ENCODE results near the gene CDYL2. TPM values are rescaled to one million over a fixed set of nuclear protein-coding genes. Genes with fewer than 3 reads are reported as not detected.

CDYL2 gene
- total RNA-seq, 1 experiment from 2014 or later: 7.6 TPM

DNA sequence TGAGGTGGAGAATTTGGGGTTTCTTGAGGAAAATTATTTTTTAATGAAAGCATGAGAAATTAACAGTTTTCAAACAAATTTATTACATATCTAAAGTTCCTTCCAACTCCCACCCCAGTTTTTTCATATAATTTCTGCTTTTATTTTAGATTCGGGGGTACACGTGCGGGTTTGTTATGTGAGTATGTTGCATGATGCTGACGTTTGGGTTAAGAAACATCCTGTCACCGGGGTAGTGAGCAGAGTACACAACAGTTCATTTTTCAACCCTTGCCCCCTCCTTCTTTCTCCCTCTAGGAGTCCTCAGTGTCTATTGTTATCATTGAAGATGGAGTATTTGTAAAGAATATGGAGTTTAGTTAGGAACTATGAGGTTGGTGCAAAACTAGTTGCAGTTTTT, 31.8 kb upstream of the CDYL2 start:
- Histone ChIP-seq H3K36me3 (ENCODE audit: low read depth, low read length) (no peaks in the 10 kb centered on the region), H3K9ac (ENCODE audit: low read length) (peak overlapping the region; percentile 100), H3F3A (ENCODE audit: low read length, unreplicated experiment) (peaks cover 15% of the 10 kb centered on the region), H3K4me3 (ENCODE audit: low read length) (no peak overlapping the region), H3K4me1 (ENCODE audit: insufficient read depth, low read length) (peaks cover 28% of the 10 kb centered on the region), H3K4me2 (ENCODE audit: low read length) (peak overlapping the region; percentile 83), H3K9me3 (ENCODE audit: low read length) (peaks cover 5% of the 10 kb centered on the region; the same call in 1 of the 2 replicates), H3K79me2 (ENCODE audit: low read length) (no peaks in the 10 kb centered on the region), H3K9me2 (replicated peaks; ENCODE audit: low read length) (no peaks in the 10 kb centered on the region), H4K20me1 (ENCODE audit: low read length) (no peaks in the 10 kb centered on the region), H3K27ac (ENCODE audit: low read length) (peak overlapping the region; percentile 100), H2AFZ (ENCODE audit: low read length) (peak overlapping the region; percentile 30; the same call in 1 of the 2 replicates), H3K27me3 (ENCODE audit: low read length) (no peaks in the 10 kb centered on the region)
- TF ChIP-seq, protein P1, sequence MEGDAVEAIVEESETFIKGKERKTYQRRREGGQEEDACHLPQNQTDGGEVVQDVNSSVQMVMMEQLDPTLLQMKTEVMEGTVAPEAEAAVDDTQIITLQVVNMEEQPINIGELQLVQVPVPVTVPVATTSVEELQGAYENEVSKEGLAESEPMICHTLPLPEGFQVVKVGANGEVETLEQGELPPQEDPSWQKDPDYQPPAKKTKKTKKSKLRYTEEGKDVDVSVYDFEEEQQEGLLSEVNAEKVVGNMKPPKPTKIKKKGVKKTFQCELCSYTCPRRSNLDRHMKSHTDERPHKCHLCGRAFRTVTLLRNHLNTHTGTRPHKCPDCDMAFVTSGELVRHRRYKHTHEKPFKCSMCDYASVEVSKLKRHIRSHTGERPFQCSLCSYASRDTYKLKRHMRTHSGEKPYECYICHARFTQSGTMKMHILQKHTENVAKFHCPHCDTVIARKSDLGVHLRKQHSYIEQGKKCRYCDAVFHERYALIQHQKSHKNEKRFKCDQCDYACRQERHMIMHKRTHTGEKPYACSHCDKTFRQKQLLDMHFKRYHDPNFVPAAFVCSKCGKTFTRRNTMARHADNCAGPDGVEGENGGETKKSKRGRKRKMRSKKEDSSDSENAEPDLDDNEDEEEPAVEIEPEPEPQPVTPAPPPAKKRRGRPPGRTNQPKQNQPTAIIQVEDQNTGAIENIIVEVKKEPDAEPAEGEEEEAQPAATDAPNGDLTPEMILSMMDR (conservative IDR thresholded peaks at IDR 0.05; ENCODE audit: low read depth, low read length): no peak
- no peak for TF ChIP-seq EZH2phosphoT487 (IDR thresholded peaks at IDR 0.05; ENCODE audit: borderline replicate concordance, low read length)
- TF ChIP-seq EZH2 (IDR thresholded peaks at IDR 0.05; ENCODE audit: low read length, unreplicated experiment): no peak
- POLR2A ChIA-PET (ENCODE audit: unreplicated experiment): interaction anchor here (0.6 kb wide), 1 partner anchor 88 kb away, joined by 5 read pairs; no protein-coding TSS in a partner anchor
- DNase-seq (peak; percentile 4), ATAC-seq (no peak)
- intact Hi-C loops (cut with micrococcal nuclease): loop anchor here (5.0 kb wide), 1 partner anchor 171 kb away; the partner anchor contains the start of genes CENPN and CMC2
- BruUV-seq (replicated peaks): no TSS peak
- CTCF ChIA-PET: interaction anchor here (0.6 kb wide), 1 partner anchor 370 kb away, joined by 11 read pairs; no protein-coding TSS in a partner anchor

DNA sequence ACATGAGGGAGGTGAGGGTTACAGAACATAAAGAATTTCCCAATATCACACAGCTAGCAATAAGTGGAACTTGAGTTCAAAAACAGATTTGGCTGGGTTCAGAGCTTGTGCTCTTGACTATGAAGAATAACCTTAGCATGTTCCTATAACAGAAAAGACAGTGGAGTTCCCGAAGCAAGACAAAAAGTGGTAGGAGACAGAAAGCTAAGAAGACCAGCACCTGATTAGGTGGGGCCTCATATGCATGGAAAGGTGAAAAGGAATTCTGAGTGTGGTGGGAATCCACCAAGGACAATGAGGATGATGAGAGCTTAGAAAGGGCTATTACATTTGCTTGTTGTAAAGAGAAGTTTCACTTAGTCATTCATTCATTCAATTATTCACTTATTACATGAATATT, 26.6 kb upstream of the CDYL2 start:
- Histone ChIP-seq H3K9me3 (ENCODE audit: low read length) (no peaks in the 10 kb centered on the region), H3K9me2 (replicated peaks; ENCODE audit: low read length) (no peaks in the 10 kb centered on the region), H3F3A (ENCODE audit: low read length, unreplicated experiment) (no peaks in the 10 kb centered on the region), H3K4me2 (ENCODE audit: low read length) (no peak overlapping the region), H3K4me3 (ENCODE audit: low read length) (no peak overlapping the region), H3K79me2 (ENCODE audit: low read length) (no peaks in the 10 kb centered on the region), H3K27ac (ENCODE audit: low read length) (no peak overlapping the region), H2AFZ (ENCODE audit: low read length) (no peak overlapping the region), H3K27me3 (ENCODE audit: low read length) (no peaks in the 10 kb centered on the region), H4K20me1 (ENCODE audit: low read length) (no peaks in the 10 kb centered on the region), H3K4me1 (ENCODE audit: insufficient read depth, low read length) (peaks cover 4% of the 10 kb centered on the region), H3K36me3 (ENCODE audit: low read depth, low read length) (no peaks in the 10 kb centered on the region), H3K9ac (ENCODE audit: low read length) (no peak overlapping the region)
- no TSS peak for BruUV-seq (replicated peaks)
- ChIA-PET CTCF (no interaction called here), POLR2A (ENCODE audit: unreplicated experiment) (no interaction called here)
- DNase-seq (no peak), ATAC-seq (no peak)
- intact Hi-C loops (cut with micrococcal nuclease): no loop called here
- TF ChIP-seq, protein P1 (conservative IDR thresholded peaks at IDR 0.05; ENCODE audit: low read depth, low read length): no peak
- TF ChIP-seq EZH2phosphoT487 (IDR thresholded peaks at IDR 0.05; ENCODE audit: borderline replicate concordance, low read length) (no peak), EZH2 (IDR thresholded peaks at IDR 0.05; ENCODE audit: low read length, unreplicated experiment) (no peak)

DNA sequence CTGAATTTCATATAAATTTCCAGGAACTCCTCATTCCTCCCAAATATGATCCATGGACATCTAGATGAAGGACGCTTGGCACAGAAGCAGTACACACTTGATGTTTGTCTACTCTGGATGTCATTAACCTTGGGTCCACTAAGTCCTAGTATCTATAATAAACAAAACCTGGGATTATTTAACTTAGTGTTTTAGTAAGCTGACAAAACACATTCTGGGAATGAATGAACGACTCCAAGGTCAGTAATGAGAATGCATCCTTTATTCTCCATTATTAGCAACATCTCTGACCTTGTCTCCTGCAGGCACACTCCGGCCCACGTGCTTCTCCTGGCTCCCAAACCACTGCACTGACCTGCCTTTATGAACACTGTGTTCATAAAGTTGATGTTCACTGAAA, 24.1 kb upstream of the CDYL2 start:
- intact Hi-C loops (cut with micrococcal nuclease): no loop called here
- Histone ChIP-seq H3K27me3 (ENCODE audit: low read length) (no peaks in the 10 kb centered on the region), H3K4me3 (ENCODE audit: low read length) (no peak overlapping the region), H3K36me3 (ENCODE audit: low read depth, low read length) (no peaks in the 10 kb centered on the region), H3K4me1 (ENCODE audit: insufficient read depth, low read length) (no peaks in the 10 kb centered on the region), H3K4me2 (ENCODE audit: low read length) (no peak overlapping the region), H3K27ac (ENCODE audit: low read length) (no peak overlapping the region), H3K9me3 (ENCODE audit: low read length) (no peaks in the 10 kb centered on the region), H2AFZ (ENCODE audit: low read length) (no peak overlapping the region), H3K79me2 (ENCODE audit: low read length) (no peaks in the 10 kb centered on the region), H3F3A (ENCODE audit: low read length, unreplicated experiment) (no peaks in the 10 kb centered on the region), H4K20me1 (ENCODE audit: low read length) (no peaks in the 10 kb centered on the region), H3K9ac (ENCODE audit: low read length) (no peak overlapping the region), H3K9me2 (replicated peaks; ENCODE audit: low read length) (no peaks in the 10 kb centered on the region)
- POLR2A ChIA-PET (ENCODE audit: unreplicated experiment): no interaction called here
- TF ChIP-seq, protein P1 (conservative IDR thresholded peaks at IDR 0.05; ENCODE audit: low read depth, low read length): no peak
- TF ChIP-seq EZH2phosphoT487 (IDR thresholded peaks at IDR 0.05; ENCODE audit: borderline replicate concordance, low read length) (no peak), EZH2 (IDR thresholded peaks at IDR 0.05; ENCODE audit: low read length, unreplicated experiment) (no peak)
- ATAC-seq (no peak), DNase-seq (no peak)
- CTCF ChIA-PET: no interaction called here
- BruUV-seq (replicated peaks): no TSS peak
